Activated naive CD4-positive, alpha-beta T cell treated with anti-CD3 and anti-CD28 coated beads, Interleukin-2, amount 50 U/mL, for 24 hours (primary cell): ENCODE measurements around the gene SPHKAP.
"Not testable (repeated sequence)": the region's sequence is repeated elsewhere in the genome, so short reads cannot be mapped to it uniquely, and the experiment has no call there.

Experiments
- H3K27ac Mint-ChIP-seq: one replicate; pipeline ENCODE4 v1.8.0; 2021; ENCODE audit warnings: mild to moderate bottlenecking, mixed read lengths
- H3K27me3 Mint-ChIP-seq: one replicate; pipeline ENCODE4 v1.8.0; 2021; ENCODE audit warnings: mixed read lengths
- H3K36me3 Mint-ChIP-seq: one replicate; pipeline ENCODE4 v1.8.0; 2021; ENCODE audit warnings: mixed read lengths
- H3K4me1 Mint-ChIP-seq: one replicate; pipeline ENCODE4 v1.8.0; 2021; ENCODE audit warnings: mixed read lengths
- H3K4me3 Mint-ChIP-seq: one replicate; pipeline ENCODE4 v1.8.0; 2021; ENCODE audit warnings: mild to moderate bottlenecking, mixed read lengths
- H3K9me3 Mint-ChIP-seq: one replicate; pipeline ENCODE4 v1.8.0; 2021; ENCODE audit warnings: mixed read lengths

SPHKAP gene

GRCh38 chr2:228181098-228182019, at the start of gene SPHKAP:
Gene SPHKAP, minus strand, starts transcription at chr2:228181687. Its CDS starts 89 bp downstream, at chr2:228181598.
- Mint-ChIP-seq H3K36me3 (no peaks in the 10 kb centered on the region), H3K4me1 (no peaks in the 10 kb centered on the region), H3K4me3 (no peak within 1 kb of the TSS), H3K27ac (no peak within 1 kb of the TSS), H3K9me3 (peaks cover 4% of the 10 kb centered on the region), H3K27me3 (peaks cover 13% of the 10 kb centered on the region)

- Mint-ChIP-seq H3K36me3 (no peaks in the 10 kb centered on the region), H3K4me3 (no peak overlapping the region), H3K27me3 (no peaks in the 10 kb centered on the region), H3K9me3 (peaks cover 10% of the 10 kb centered on the region), H3K4me1 (no peaks in the 10 kb centered on the region), H3K27ac (no peak overlapping the region)
These were observed 46.0 kb upstream of the SPHKAP start for GRCh38 chr2:228227466-228227865.

GRCh38 chr2:228224410-228224809, 42.9 kb upstream of the SPHKAP start:
- no peaks in the 10 kb centered on the region for H3K27me3 Mint-ChIP-seq
- no peak overlapping the region for H3K4me3 Mint-ChIP-seq
- H3K9me3 Mint-ChIP-seq, result peaks cover 10% of the 10 kb centered on the region
- no peaks in the 10 kb centered on the region for H3K4me1 Mint-ChIP-seq
- H3K36me3 Mint-ChIP-seq, result no peaks in the 10 kb centered on the region
- no peak overlapping the region for H3K27ac Mint-ChIP-seq

GRCh38 chr2:228218593-228218992, 37.1 kb upstream of the SPHKAP start:
- H3K27me3 Mint-ChIP-seq, H3K4me1 Mint-ChIP-seq, H3K27ac Mint-ChIP-seq, H3K36me3 Mint-ChIP-seq, H3K9me3 Mint-ChIP-seq, H3K4me3 Mint-ChIP-seq: not testable (repeated sequence)

GRCh38 chr2:228197504-228197903, 16.0 kb upstream of the SPHKAP start:
- H3K4me1 Mint-ChIP-seq, result no peaks in the 10 kb centered on the region
- H3K9me3 Mint-ChIP-seq, result peaks cover 12% of the 10 kb centered on the region
- no peaks in the 10 kb centered on the region for H3K36me3 Mint-ChIP-seq
- no peak overlapping the region for H3K4me3 Mint-ChIP-seq
- H3K27ac Mint-ChIP-seq, result no peak overlapping the region
- H3K27me3 Mint-ChIP-seq, result no peaks in the 10 kb centered on the region

- Mint-ChIP-seq H3K27me3 (peaks cover 13% of the 10 kb centered on the region), H3K4me3 (no peak overlapping the region), H3K36me3 (no peaks in the 10 kb centered on the region), H3K4me1 (no peaks in the 10 kb centered on the region), H3K9me3 (peaks cover 4% of the 10 kb centered on the region), H3K27ac (no peak overlapping the region)
These were observed 1.0 kb downstream of the SPHKAP start for GRCh38 chr2:228180181-228181097.

- Mint-ChIP-seq H3K4me1 (no peaks in the 10 kb centered on the region), H3K27ac (no peak overlapping the region), H3K36me3 (no peaks in the 10 kb centered on the region)
These were observed 14.2 kb downstream of the SPHKAP start for GRCh38 chr2:228167290-228167689.

GRCh38 chr2:228164718-228165117, 16.8 kb downstream of the SPHKAP start:
- Mint-ChIP-seq H3K9me3 (peaks cover 5% of the 10 kb centered on the region), H3K36me3 (no peaks in the 10 kb centered on the region), H3K27me3 (no peaks in the 10 kb centered on the region)

More at GRCh38 chr2:228167290-228167689, 14.2 kb downstream of the SPHKAP start:
- Mint-ChIP-seq H3K4me3 (no peak overlapping the region), H3K9me3 (peaks cover 5% of the 10 kb centered on the region), H3K27me3 (no peaks in the 10 kb centered on the region)

GRCh38 chr2:228157841-228158240, 23.6 kb downstream of the SPHKAP start:
- Mint-ChIP-seq H3K4me1 (no peaks in the 10 kb centered on the region), H3K36me3 (no peaks in the 10 kb centered on the region), H3K4me3 (no peak overlapping the region), H3K27ac (no peak overlapping the region), H3K27me3 (no peaks in the 10 kb centered on the region), H3K9me3 (no peaks in the 10 kb centered on the region)

More at GRCh38 chr2:228164718-228165117, 16.8 kb downstream of the SPHKAP start:
- Mint-ChIP-seq H3K27ac (no peak overlapping the region), H3K4me3 (no peak overlapping the region), H3K4me1 (no peaks in the 10 kb centered on the region)

GRCh38 chr2:228144961-228145360, 36.5 kb downstream of the SPHKAP start:
- no peak overlapping the region for H3K4me3 Mint-ChIP-seq
- no peaks in the 10 kb centered on the region for H3K4me1 Mint-ChIP-seq
- no peaks in the 10 kb centered on the region for H3K36me3 Mint-ChIP-seq
- H3K27ac Mint-ChIP-seq, result no peak overlapping the region
- H3K27me3 Mint-ChIP-seq, result no peaks in the 10 kb centered on the region
- peaks cover 15% of the 10 kb centered on the region for H3K9me3 Mint-ChIP-seq

- Mint-ChIP-seq H3K36me3 (no peaks in the 10 kb centered on the region), H3K9me3 (peaks cover 16% of the 10 kb centered on the region), H3K27ac (no peak overlapping the region), H3K4me3 (no peak overlapping the region), H3K4me1 (no peaks in the 10 kb centered on the region), H3K27me3 (no peaks in the 10 kb centered on the region)
These were observed 40.5 kb downstream of the SPHKAP start for GRCh38 chr2:228140934-228141528.

- H3K36me3 Mint-ChIP-seq, result no peaks in the 10 kb centered on the region
- H3K9me3 Mint-ChIP-seq, result peaks cover 11% of the 10 kb centered on the region
- no peak overlapping the region for H3K27ac Mint-ChIP-seq
- no peaks in the 10 kb centered on the region for H3K4me1 Mint-ChIP-seq
- H3K4me3 Mint-ChIP-seq, result no peak overlapping the region
- no peaks in the 10 kb centered on the region for H3K27me3 Mint-ChIP-seq
These were observed 45.5 kb downstream of the SPHKAP start for GRCh38 chr2:228136027-228136426.

- H3K27ac Mint-ChIP-seq, result no peak overlapping the region
- H3K27me3 Mint-ChIP-seq, result no peaks in the 10 kb centered on the region
- no peaks in the 10 kb centered on the region for H3K4me1 Mint-ChIP-seq
- H3K36me3 Mint-ChIP-seq, result no peaks in the 10 kb centered on the region
- peaks cover 11% of the 10 kb centered on the region for H3K9me3 Mint-ChIP-seq
- no peak overlapping the region for H3K4me3 Mint-ChIP-seq
These were observed 46.2 kb downstream of the SPHKAP start for GRCh38 chr2:228135300-228135699.

GRCh38 chr2:228131833-228132232, 49.7 kb downstream of the SPHKAP start:
- H3K27me3 Mint-ChIP-seq, result no peaks in the 10 kb centered on the region
- no peak overlapping the region for H3K27ac Mint-ChIP-seq
- H3K9me3 Mint-ChIP-seq, result no peaks in the 10 kb centered on the region
- H3K4me1 Mint-ChIP-seq, result no peaks in the 10 kb centered on the region
- H3K4me3 Mint-ChIP-seq, result no peak overlapping the region
- H3K36me3 Mint-ChIP-seq, result no peaks in the 10 kb centered on the region

GRCh38 chr2:228126401-228126800, 55.1 kb downstream of the SPHKAP start:
- Mint-ChIP-seq H3K4me3 (no peak overlapping the region), H3K27me3 (no peaks in the 10 kb centered on the region), H3K36me3 (no peaks in the 10 kb centered on the region), H3K9me3 (peaks cover 5% of the 10 kb centered on the region), H3K4me1 (no peaks in the 10 kb centered on the region), H3K27ac (no peak overlapping the region)
